Pancreas (tissue), 10 donors: ENCODE data around the gene CDH4. TPM values are rescaled to one million over a fixed set of nuclear protein-coding genes. Genes with fewer than 3 reads are reported as not detected.

Experiments used
- ATAC-seq, 4 donors: fragments of 200-7000 bp; cut with Tn5 transposase; one replicate each; pipeline versions ENCODE4 v1.8.0 to v1.9.1; 2020; ENCODE audit warnings: mild to moderate bottlenecking in 4 of 4, moderate library complexity in 4 of 4
- DNase-seq, 6 donors: peaks; one replicate each; pipeline ENCODE4 v3.0.0-alpha.2; 2020
- FAIRE-seq: peaks from 2 replicates; lab custom pipeline; 2012; peaks lifted over from hg19 to GRCh38; lab: Jason Lieb, UNC
- H3K27ac ChIP-seq, 4 donors: fragments of 200-600 bp; sonication (generic); 1 replicate in 3 of 4; 2 replicates in 1 of 4; pipeline versions ENCODE4 v1.5.0 to v1.8.0; 2020
- H3K27me3 ChIP-seq, 4 donors: fragments of 200-600 bp; one replicate each; pipeline ENCODE4 v1.8.0; 2021
- H3K36me3 ChIP-seq, 3 donors: fragments of 200-600 bp; sonication (generic) in 1 of 3; one replicate each; pipeline versions ENCODE4 v1.5.0 to v1.8.0; 2020 to 2021
- H3K4me1 ChIP-seq, 3 donors: fragments of 200-600 bp; one replicate each; pipeline ENCODE4 v1.8.0; 2021
- H3K4me3 ChIP-seq, 4 donors: fragments of 200-600 bp; sonication (generic) in 2 of 4; one replicate each; pipeline versions ENCODE4 v1.5.0 to v1.8.0; 2020 to 2021
- H3K9me3 ChIP-seq, 4 donors: fragments of 200-600 bp; one replicate each; pipeline ENCODE4 v1.8.0; 2021
- WGBS, 2 donors: extraction: QIAGEN DNeasy Blood & Tissue Kit; methylation state at CpG; one replicate each; pipeline ENCODE4 v1.1.7; 2013; 5-methylcytosine and 5-hydroxymethylcytosine counted together
- intact Hi-C, 3 donors: fragments of 100-400 bp; cut with DNase I; formaldehyde crosslinking; loops; one replicate each; pipeline versions ENCODE4 v1.11.1 to v1.14.2; 2022
- polyA plus RNA-seq, 2 donors: library from polyadenylated mRNA; stranded (reverse); fragments of 200-250 nt; gene quantifications; one replicate each; pipeline ENCODE4 v1.2.3, GENCODE V29; 2013
- total RNA-seq, 6 donors: library from RNA; stranded (reverse); fragmentation: NEBNext Ultra II Directional in 4 of 6; extraction: Animal tissue kit (Norgen Biotek cat#: 25700) in 4 of 6; gene quantifications; one replicate each; pipeline versions ENCODE4 v1.2.1 to v1.2.4, GENCODE V29; 2021 to 2023
- TF ChIP-seq, protein P1 (sequence below), 4 donors: fragments of 200-600 bp; sonication (generic) in 3 of 4; IDR thresholded peaks; one replicate each; pipeline versions ENCODE4 v1.5.0 to v1.8.0; 2021; ENCODE audit warnings: antibody characterized with exemption in 4 of 4
- donor health status: healthy with polysubstance abuse.
- donor health status: DM: no; HTN: no; CAD: no; lungs with moderate emphysema.
- donor health status: DM: no; HTN: no; CAD: no.
- donor health status: control.
- donor health status: control.
- donor health status: Bipolar disorder and iron deficiency.
- donor health status: DM: yes; HTN: yes; CAD: no.
- donor health status: DM: no; HTN: no; CAD: no.
- donor health status: DM: no; HTN: no; CAD: no.
- donor health status: DM: yes; HTN: yes; CAD: no.

Gene CDH4
- total and polyA plus RNA-seq, 8 donors = 0.04 to 1.4 (median 0.27) TPM

GRCh38 chr20:61682996-61683681 lies 431.1 kb downstream of the CDH4 start:
- intact Hi-C loops = no loop called here
- Histone ChIP-seq H3K27ac (no peak overlapping the region), H3K4me1 (no peaks in the 10 kb centered on the region), H3K27me3 (no peaks in the 10 kb centered on the region), H3K9me3 (no peaks in the 10 kb centered on the region), H3K4me3 (no peak overlapping the region), H3K36me3 (no peaks in the 10 kb centered on the region)
- DNase-seq = no peak
- FAIRE-seq = no peak
- 60 to 78% methylated on average over 20 of the region's 20 CpGs for WGBS, 2 donors
- no peak for ATAC-seq
- TF ChIP-seq, protein P1, sequence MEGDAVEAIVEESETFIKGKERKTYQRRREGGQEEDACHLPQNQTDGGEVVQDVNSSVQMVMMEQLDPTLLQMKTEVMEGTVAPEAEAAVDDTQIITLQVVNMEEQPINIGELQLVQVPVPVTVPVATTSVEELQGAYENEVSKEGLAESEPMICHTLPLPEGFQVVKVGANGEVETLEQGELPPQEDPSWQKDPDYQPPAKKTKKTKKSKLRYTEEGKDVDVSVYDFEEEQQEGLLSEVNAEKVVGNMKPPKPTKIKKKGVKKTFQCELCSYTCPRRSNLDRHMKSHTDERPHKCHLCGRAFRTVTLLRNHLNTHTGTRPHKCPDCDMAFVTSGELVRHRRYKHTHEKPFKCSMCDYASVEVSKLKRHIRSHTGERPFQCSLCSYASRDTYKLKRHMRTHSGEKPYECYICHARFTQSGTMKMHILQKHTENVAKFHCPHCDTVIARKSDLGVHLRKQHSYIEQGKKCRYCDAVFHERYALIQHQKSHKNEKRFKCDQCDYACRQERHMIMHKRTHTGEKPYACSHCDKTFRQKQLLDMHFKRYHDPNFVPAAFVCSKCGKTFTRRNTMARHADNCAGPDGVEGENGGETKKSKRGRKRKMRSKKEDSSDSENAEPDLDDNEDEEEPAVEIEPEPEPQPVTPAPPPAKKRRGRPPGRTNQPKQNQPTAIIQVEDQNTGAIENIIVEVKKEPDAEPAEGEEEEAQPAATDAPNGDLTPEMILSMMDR (IDR thresholded peaks at IDR 0.05) = no peak

- Histone ChIP-seq H3K27me3 (peaks cover 0 to 4% (median 0%) of the 10 kb centered on the region in 4 donors), H3K9me3 (no peaks in the 10 kb centered on the region), H3K4me3 (no peak overlapping the region), H3K4me1 (no peaks in the 10 kb centered on the region), H3K27ac (no peak overlapping the region), H3K36me3 (no peaks in the 10 kb centered on the region)
- no peak for ATAC-seq
- intact Hi-C loops = no loop called here
- 30 to 42% methylated on average over 6 of the region's 6 CpGs for WGBS, 2 donors
- TF ChIP-seq, protein P1 (IDR thresholded peaks at IDR 0.05) = no peak
- no peak for FAIRE-seq
- no peak for DNase-seq
Measured at GRCh38 chr20:61683721-61684120, 431.7 kb downstream of the CDH4 start.

DNA sequence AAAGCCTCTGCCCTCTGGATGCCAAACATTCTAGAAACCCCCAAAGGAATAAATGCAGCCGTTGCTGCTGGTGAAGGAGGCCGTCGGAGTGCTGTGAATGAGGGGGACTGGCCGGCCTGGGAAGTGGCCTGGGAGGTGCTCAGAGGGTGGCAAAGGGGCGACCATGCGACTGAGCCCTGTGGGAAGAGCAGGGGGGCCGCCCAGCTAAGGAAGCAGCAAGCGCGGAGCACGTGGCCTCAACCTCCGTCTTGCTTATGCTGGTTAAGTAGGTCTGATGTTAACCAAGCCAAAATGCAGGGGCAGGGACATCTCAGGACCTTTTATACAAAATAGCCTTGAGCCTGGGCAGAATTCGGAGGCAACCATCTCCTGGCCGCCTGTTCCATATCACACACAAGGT lies 432.1 kb downstream of the CDH4 start:
- 44 to 46% methylated on average over 13 of the region's 13 CpGs for WGBS, 2 donors
- no peaks in the 10 kb centered on the region for H3K9me3 ChIP-seq
- intact Hi-C loops = no loop called here
- no peaks in the 10 kb centered on the region for H3K36me3 ChIP-seq
- no peak overlapping the region for H3K27ac ChIP-seq
- TF ChIP-seq, protein P1 (IDR thresholded peaks at IDR 0.05) = no peak
- ATAC-seq (no peak), FAIRE-seq (no peak), DNase-seq (no peak)
- H3K27me3 ChIP-seq = peaks cover 0 to 4% (median 0%) of the 10 kb centered on the region in 4 donors
- no peak overlapping the region for H3K4me3 ChIP-seq
- no peaks in the 10 kb centered on the region for H3K4me1 ChIP-seq

DNA sequence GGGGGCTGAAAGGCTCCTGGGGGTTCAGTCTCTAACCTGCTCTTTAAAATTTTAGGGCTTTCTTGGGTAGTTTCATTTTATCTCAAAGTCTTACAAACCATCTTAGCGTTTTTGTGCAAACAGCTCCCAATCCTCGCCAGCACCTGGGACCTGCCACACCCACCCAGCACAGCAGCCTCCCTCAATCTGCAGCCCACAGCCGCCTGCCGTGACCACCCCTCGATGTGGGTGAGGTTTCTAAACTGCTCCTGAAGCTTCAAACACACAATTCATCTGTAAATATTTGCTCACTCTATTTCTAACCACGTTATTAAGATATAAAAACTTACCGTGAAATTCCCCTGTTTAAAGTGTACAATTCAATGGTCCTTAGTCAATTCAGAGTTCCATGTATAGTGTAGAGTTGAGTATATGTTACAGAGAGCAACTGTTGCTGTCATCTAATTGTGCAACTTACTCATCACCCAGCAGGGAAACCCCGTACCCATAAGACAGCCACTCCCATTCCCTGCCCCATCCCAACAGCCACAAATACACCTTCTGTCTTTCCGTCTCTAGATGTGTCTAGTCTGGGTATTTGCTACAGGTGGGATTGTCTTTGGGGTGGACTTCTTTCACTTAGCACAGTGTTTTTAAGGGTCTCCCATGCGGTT lies 432.6 kb downstream of the CDH4 start:
- TF ChIP-seq, protein P1 (IDR thresholded peaks at IDR 0.05) = no peak
- no peaks in the 10 kb centered on the region for H3K9me3 ChIP-seq
- no peak overlapping the region for H3K27ac ChIP-seq
- H3K36me3 ChIP-seq = no peaks in the 10 kb centered on the region
- no peak for ATAC-seq
- FAIRE-seq = no peak
- 29 to 35% methylated on average over 10 of the region's 10 CpGs for WGBS, 2 donors
- no peaks in the 10 kb centered on the region for H3K4me1 ChIP-seq
- intact Hi-C loops = no loop called here
- no peak overlapping the region for H3K4me3 ChIP-seq
- peaks cover 0 to 4% (median 0%) of the 10 kb centered on the region in 4 donors for H3K27me3 ChIP-seq
- no peak for DNase-seq

DNA sequence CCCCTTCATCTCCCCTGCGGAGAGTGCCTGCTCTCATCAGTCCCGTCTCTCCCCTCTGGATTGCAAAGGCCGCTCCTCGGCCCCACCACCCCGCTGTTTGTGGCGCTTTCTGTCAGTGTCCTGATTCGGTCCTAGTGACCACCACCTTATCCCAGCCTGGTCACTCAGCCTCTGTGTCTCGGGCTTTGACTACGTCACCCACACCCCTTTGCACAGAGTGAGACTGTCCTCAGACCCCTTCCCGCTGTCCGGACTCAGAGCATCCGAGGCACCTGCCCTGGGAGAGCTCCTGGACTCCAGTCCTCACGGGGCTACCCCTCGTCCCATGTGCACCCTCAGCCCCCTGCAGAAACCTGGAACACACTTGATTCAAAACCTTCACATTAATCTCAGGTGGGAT lies 433.4 kb downstream of the CDH4 start:
- H3K9me3 ChIP-seq = no peaks in the 10 kb centered on the region
- DNase-seq = no peak

More for the DNA sequence above, 433.4 kb downstream of the CDH4 start:
- Histone ChIP-seq H3K4me3 (no peak overlapping the region), H3K27me3 (peaks cover 0 to 4% (median 0%) of the 10 kb centered on the region in 4 donors), H3K4me1 (no peaks in the 10 kb centered on the region), H3K36me3 (no peaks in the 10 kb centered on the region), H3K27ac (no peak overlapping the region)
- FAIRE-seq (no peak), ATAC-seq (no peak)
- intact Hi-C loops = no loop called here
- 51 to 65% methylated on average over 14 of the region's 14 CpGs for WGBS, 2 donors
- TF ChIP-seq, protein P1 (IDR thresholded peaks at IDR 0.05) = no peak
